ENCODE results near the gene G6PC1.
"Not testable (repeated sequence)": the region's sequence is repeated elsewhere in the genome, so short reads cannot be mapped to it uniquely, and the experiment has no call there.

G6PC1 gene

DNA sequence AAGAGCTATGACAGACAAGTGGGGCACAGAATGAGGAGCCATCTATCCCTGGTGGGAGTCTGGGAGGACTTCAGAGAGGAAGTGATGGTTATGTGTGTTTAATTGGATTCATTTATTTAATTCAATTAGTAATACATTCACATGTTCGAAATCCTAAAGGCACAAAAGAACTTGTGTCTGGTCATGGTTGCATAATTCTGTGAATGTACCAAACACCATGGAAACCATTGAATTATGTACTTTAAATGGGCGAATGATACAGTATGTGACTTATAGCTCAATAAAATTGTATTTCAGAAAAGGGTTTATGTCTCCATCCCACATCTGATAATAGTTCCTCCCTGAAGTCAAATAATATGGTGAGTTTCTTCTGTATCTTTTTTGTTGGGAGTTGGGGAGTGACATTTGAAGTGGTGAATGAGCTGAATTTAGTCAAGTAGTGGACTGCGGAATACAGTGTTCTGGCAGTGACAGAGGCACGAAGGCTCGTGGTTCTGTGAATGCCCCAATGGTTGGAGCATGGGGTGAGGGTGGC is 19.8 kb upstream of the G6PC1 start:
- no peak for TF ChIP-seq GABPA (IDR thresholded peaks at IDR 0.05; ENCODE audit: low read depth)
- TF ChIP-seq, protein P1, sequence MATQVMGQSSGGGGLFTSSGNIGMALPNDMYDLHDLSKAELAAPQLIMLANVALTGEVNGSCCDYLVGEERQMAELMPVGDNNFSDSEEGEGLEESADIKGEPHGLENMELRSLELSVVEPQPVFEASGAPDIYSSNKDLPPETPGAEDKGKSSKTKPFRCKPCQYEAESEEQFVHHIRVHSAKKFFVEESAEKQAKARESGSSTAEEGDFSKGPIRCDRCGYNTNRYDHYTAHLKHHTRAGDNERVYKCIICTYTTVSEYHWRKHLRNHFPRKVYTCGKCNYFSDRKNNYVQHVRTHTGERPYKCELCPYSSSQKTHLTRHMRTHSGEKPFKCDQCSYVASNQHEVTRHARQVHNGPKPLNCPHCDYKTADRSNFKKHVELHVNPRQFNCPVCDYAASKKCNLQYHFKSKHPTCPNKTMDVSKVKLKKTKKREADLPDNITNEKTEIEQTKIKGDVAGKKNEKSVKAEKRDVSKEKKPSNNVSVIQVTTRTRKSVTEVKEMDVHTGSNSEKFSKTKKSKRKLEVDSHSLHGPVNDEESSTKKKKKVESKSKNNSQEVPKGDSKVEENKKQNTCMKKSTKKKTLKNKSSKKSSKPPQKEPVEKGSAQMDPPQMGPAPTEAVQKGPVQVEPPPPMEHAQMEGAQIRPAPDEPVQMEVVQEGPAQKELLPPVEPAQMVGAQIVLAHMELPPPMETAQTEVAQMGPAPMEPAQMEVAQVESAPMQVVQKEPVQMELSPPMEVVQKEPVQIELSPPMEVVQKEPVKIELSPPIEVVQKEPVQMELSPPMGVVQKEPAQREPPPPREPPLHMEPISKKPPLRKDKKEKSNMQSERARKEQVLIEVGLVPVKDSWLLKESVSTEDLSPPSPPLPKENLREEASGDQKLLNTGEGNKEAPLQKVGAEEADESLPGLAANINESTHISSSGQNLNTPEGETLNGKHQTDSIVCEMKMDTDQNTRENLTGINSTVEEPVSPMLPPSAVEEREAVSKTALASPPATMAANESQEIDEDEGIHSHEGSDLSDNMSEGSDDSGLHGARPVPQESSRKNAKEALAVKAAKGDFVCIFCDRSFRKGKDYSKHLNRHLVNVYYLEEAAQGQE (IDR thresholded peaks at IDR 0.05; ENCODE audit: insufficient replicate concordance, low read depth): no peak
- TF ChIP-seq, protein P2, sequence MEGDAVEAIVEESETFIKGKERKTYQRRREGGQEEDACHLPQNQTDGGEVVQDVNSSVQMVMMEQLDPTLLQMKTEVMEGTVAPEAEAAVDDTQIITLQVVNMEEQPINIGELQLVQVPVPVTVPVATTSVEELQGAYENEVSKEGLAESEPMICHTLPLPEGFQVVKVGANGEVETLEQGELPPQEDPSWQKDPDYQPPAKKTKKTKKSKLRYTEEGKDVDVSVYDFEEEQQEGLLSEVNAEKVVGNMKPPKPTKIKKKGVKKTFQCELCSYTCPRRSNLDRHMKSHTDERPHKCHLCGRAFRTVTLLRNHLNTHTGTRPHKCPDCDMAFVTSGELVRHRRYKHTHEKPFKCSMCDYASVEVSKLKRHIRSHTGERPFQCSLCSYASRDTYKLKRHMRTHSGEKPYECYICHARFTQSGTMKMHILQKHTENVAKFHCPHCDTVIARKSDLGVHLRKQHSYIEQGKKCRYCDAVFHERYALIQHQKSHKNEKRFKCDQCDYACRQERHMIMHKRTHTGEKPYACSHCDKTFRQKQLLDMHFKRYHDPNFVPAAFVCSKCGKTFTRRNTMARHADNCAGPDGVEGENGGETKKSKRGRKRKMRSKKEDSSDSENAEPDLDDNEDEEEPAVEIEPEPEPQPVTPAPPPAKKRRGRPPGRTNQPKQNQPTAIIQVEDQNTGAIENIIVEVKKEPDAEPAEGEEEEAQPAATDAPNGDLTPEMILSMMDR (IDR thresholded peaks at IDR 0.05; ENCODE audit: insufficient read depth, low read length): no peak
- TF ChIP-seq POLR2AphosphoS5 (IDR thresholded peaks at IDR 0.05; ENCODE audit: low read depth): no peak
- no peak for TF ChIP-seq SPI1 (IDR thresholded peaks at IDR 0.05; ENCODE audit: borderline replicate concordance, low read depth)
- no peak for DNase-seq (ENCODE audit: low read depth in 1 of 2, low spot score in 1 of 2)
- H3K27me3 ChIP-seq (ENCODE audit: insufficient read depth, poor library complexity, severe bottlenecking): peaks cover 2% of the 10 kb centered on the region

DNA sequence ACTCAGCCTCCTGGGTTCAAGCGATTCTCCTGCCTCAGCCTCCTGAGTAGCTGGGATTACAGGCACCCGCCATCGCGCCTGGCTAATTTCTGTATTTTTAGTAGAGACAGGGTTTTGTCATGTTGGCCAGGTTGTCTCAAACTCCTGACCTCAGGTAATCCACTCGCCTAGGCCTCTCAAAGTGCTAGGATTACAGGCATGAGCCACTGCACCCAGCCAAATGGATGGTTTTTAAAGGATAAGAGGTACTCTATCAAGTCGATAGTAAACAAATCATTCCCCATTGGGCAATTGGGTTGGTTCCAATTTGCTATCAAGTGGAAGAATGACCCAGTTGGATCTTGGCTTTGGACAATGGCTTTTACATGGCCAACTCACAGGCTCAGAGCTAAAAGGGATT is 18.9 kb upstream of the G6PC1 start:
- DNase-seq (ENCODE audit: low read depth in 1 of 2, low spot score in 1 of 2); H3K27ac ChIP-seq (replicated peaks); H3K4me3 ChIP-seq (replicated peaks; ENCODE audit: insufficient read depth, low read length); H3K27me3 ChIP-seq (ENCODE audit: insufficient read depth, poor library complexity, severe bottlenecking): not testable (repeated sequence)

More for the DNA sequence above, 19.8 kb upstream of the G6PC1 start:
- no peak overlapping the region for H3K27ac ChIP-seq (replicated peaks)
- no peak overlapping the region for H3K4me3 ChIP-seq (replicated peaks; ENCODE audit: insufficient read depth, low read length)

DNA sequence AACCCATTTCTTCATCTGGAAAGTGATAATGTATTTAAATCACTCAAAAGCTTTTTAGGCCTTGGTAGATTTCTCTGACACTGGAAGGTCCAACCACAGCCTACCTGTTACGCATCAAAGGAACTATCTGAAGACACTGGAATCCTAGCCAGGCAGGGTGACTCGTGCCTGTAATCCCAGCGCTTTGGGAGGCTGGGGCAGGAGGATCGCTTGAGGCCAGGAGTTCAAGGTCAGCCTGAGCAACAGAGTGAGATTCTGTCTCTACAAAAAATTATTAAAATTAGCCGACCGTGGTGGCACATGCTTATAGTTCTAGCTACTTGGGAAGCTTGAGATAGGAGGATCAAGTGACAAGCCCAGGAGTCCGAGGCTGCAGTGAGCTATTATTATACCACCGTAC is 18.4 kb upstream of the G6PC1 start:
- TF ChIP-seq, protein P2 (IDR thresholded peaks at IDR 0.05; ENCODE audit: insufficient read depth, low read length): no peak
- TF ChIP-seq GABPA (IDR thresholded peaks at IDR 0.05; ENCODE audit: low read depth) (no peak), SPI1 (IDR thresholded peaks at IDR 0.05; ENCODE audit: borderline replicate concordance, low read depth) (no peak), POLR2AphosphoS5 (IDR thresholded peaks at IDR 0.05; ENCODE audit: low read depth) (no peak)
- TF ChIP-seq, protein P1 (IDR thresholded peaks at IDR 0.05; ENCODE audit: insufficient replicate concordance, low read depth): no peak

DNA sequence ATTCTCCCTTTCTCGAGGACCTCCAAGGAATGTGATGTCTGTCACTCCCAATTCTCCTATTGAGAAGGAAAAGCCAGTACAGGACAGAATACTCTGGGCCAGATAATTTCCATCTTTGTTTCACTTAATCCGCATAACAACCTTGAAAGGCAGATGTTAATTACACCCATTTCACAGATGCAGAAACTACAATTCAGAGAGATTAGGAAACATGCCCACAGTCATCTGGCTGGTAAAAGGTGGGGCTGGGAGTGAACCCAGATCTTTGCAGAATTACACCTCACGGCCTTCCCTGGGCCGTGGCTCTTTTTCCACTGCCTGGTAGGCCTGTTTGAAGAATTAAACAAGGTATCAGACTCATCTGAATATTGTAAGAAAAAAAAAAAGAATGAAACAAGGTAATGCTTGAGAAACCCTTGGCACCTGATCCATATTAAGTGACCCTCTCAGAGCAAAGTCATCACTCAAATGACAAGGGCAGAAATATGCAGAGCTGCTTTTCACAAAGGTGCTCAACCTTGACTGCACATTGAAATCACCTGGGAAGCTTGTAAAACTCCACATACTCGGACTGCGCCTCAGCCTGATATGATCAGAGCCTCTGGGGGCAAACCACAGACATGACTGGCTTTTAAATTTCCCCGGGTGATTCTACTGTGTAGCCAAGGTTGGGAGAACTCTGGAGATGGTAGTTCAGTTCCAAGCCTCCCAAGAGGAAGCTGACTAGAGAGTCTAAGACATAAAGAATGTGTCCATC is 16.6 kb upstream of the G6PC1 start:
- TF ChIP-seq POLR2AphosphoS5 (IDR thresholded peaks at IDR 0.05; ENCODE audit: low read depth): no peak
- TF ChIP-seq, protein P2 (IDR thresholded peaks at IDR 0.05; ENCODE audit: insufficient read depth, low read length): no peak
- no peak for TF ChIP-seq GABPA (IDR thresholded peaks at IDR 0.05; ENCODE audit: low read depth)
- TF ChIP-seq, protein P1 (IDR thresholded peaks at IDR 0.05; ENCODE audit: insufficient replicate concordance, low read depth): no peak
- TF ChIP-seq SPI1 (IDR thresholded peaks at IDR 0.05; ENCODE audit: borderline replicate concordance, low read depth): no peak
- H3K4me3 ChIP-seq (replicated peaks; ENCODE audit: insufficient read depth, low read length): no peak overlapping the region
- H3K27me3 ChIP-seq (ENCODE audit: insufficient read depth, poor library complexity, severe bottlenecking): no peaks in the 10 kb centered on the region
- no peak for DNase-seq (ENCODE audit: low read depth in 1 of 2, low spot score in 1 of 2)
- no peak overlapping the region for H3K27ac ChIP-seq (replicated peaks)

More for the DNA sequence above, 18.4 kb upstream of the G6PC1 start:
- no peak overlapping the region for H3K27ac ChIP-seq (replicated peaks)
- H3K27me3 ChIP-seq (ENCODE audit: insufficient read depth, poor library complexity, severe bottlenecking): peaks cover 2% of the 10 kb centered on the region
- H3K4me3 ChIP-seq (replicated peaks; ENCODE audit: insufficient read depth, low read length): no peak overlapping the region
- no peak for DNase-seq (ENCODE audit: low read depth in 1 of 2, low spot score in 1 of 2)

DNA sequence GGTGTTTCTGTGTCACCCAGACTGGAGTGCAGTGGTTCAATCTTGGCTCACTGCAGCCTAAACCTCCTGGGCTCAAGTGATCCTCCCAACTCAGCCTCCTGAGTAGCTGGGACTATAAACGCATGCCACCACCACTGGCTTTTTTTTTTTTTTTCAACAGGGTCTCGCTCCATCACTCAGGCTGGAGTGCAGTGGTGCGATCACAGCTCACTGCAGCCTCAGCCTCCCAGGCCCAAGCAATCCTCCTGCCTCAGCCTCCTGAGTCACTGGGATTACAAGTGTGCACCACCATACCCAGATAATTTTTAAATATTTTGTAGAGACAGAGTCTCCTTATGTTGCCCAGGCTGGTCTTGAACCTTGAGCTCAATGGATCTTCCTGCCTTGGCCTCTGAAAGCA is 14.8 kb upstream of the G6PC1 start:
- not testable (repeated sequence) for H3K27me3 ChIP-seq (ENCODE audit: insufficient read depth, poor library complexity, severe bottlenecking); H3K27ac ChIP-seq (replicated peaks); DNase-seq (ENCODE audit: low read depth in 1 of 2, low spot score in 1 of 2); H3K4me3 ChIP-seq (replicated peaks; ENCODE audit: insufficient read depth, low read length)

Measured in HL-60 (cell line).